ENCODE results near the gene SP1.
"Not testable (repeated sequence)": the region's sequence is repeated elsewhere in the genome, so short reads cannot be mapped to it uniquely, and the experiment has no call there.

The SP1 gene

GRCh38 chr12:53423597-53423996 lies 43.6 kb downstream of the SP1 start, which contains the start of gene AMHR2:
Gene AMHR2 (plus strand): TSS chr12:53423855. CDS start chr12:53423935, 80 bp downstream.
- Histone ChIP-seq H3K27me3 (ENCODE audit: control insufficient read depth in 5 of 5, insufficient read depth in 4 of 5, low read length in 5 of 5) (no peaks in the 10 kb centered on the region), H3K9ac (ENCODE audit: low read length in 5 of 5) (peak within 1 kb of the TSS in 1 of 5 donors; percentile 23), H3K27ac (ENCODE audit: low read depth, low read length) (no peak within 1 kb of the TSS), H3K9me3 (ENCODE audit: control insufficient read depth in 5 of 5, low read length in 5 of 5) (no peaks in the 10 kb centered on the region), H3K36me3 (ENCODE audit: control insufficient read depth in 5 of 5, insufficient read depth in 5 of 5, low read length in 5 of 5) (no peaks in the 10 kb centered on the region), H3K4me3 (ENCODE audit: low read depth in 1 of 5, low read length in 5 of 5) (no peak within 1 kb of the TSS), H3K4me1 (ENCODE audit: control insufficient read depth in 5 of 5, insufficient read depth in 5 of 5, low read length in 5 of 5) (peaks cover 0 to 7% (median 4%) of the 10 kb centered on the region in 5 donors)

- Histone ChIP-seq H3K9ac (ENCODE audit: low read length in 5 of 5) (peak overlapping the region in 1 of 5 donors; percentile 14), H3K27me3 (ENCODE audit: control insufficient read depth in 5 of 5, insufficient read depth in 4 of 5, low read length in 5 of 5) (no peaks in the 10 kb centered on the region), H3K36me3 (ENCODE audit: control insufficient read depth in 5 of 5, insufficient read depth in 5 of 5, low read length in 5 of 5) (no peaks in the 10 kb centered on the region), H3K9me3 (ENCODE audit: control insufficient read depth in 5 of 5, low read length in 5 of 5) (no peaks in the 10 kb centered on the region), H3K4me1 (ENCODE audit: control insufficient read depth in 5 of 5, insufficient read depth in 5 of 5, low read length in 5 of 5) (peaks cover 0 to 5% (median 4%) of the 10 kb centered on the region in 5 donors), H3K4me3 (ENCODE audit: low read depth in 1 of 5, low read length in 5 of 5) (no peak overlapping the region), H3K27ac (ENCODE audit: low read depth, low read length) (no peak overlapping the region)
Observed at GRCh38 chr12:53424626-53425514, 44.9 kb downstream of the SP1 start.

GRCh38 chr12:53425515-53426150 lies 45.7 kb downstream of the SP1 start:
- H3K4me3 ChIP-seq (ENCODE audit: low read depth in 1 of 5, low read length in 5 of 5) = no peak overlapping the region
- H3K4me1 ChIP-seq (ENCODE audit: control insufficient read depth in 5 of 5, insufficient read depth in 5 of 5, low read length in 5 of 5) = peaks cover 0 to 5% (median 4%) of the 10 kb centered on the region in 5 donors
- no peak overlapping the region for H3K27ac ChIP-seq (ENCODE audit: low read depth, low read length)
- H3K9ac ChIP-seq (ENCODE audit: low read length in 5 of 5) = no peak overlapping the region
- H3K27me3 ChIP-seq (ENCODE audit: control insufficient read depth in 5 of 5, insufficient read depth in 4 of 5, low read length in 5 of 5) = no peaks in the 10 kb centered on the region
- H3K36me3 ChIP-seq (ENCODE audit: control insufficient read depth in 5 of 5, insufficient read depth in 5 of 5, low read length in 5 of 5) = no peaks in the 10 kb centered on the region
- H3K9me3 ChIP-seq (ENCODE audit: control insufficient read depth in 5 of 5, low read length in 5 of 5) = no peaks in the 10 kb centered on the region

GRCh38 chr12:53427905-53428594 lies 48.1 kb downstream of the SP1 start:
- H3K27me3 ChIP-seq (ENCODE audit: control insufficient read depth in 5 of 5, insufficient read depth in 4 of 5, low read length in 5 of 5) = no peaks in the 10 kb centered on the region
- no peak overlapping the region for H3K27ac ChIP-seq (ENCODE audit: low read depth, low read length)
- no peaks in the 10 kb centered on the region for H3K4me1 ChIP-seq (ENCODE audit: control insufficient read depth in 5 of 5, insufficient read depth in 5 of 5, low read length in 5 of 5)

GRCh38 chr12:53428741-53429140 lies 48.8 kb downstream of the SP1 start:
- Histone ChIP-seq H3K36me3 (ENCODE audit: control insufficient read depth in 5 of 5, insufficient read depth in 5 of 5, low read length in 5 of 5) (no peaks in the 10 kb centered on the region), H3K27ac (ENCODE audit: low read depth, low read length) (no peak overlapping the region), H3K9ac (ENCODE audit: low read length in 5 of 5) (no peak overlapping the region), H3K27me3 (ENCODE audit: control insufficient read depth in 5 of 5, insufficient read depth in 4 of 5, low read length in 5 of 5) (no peaks in the 10 kb centered on the region), H3K4me3 (ENCODE audit: low read depth in 1 of 5, low read length in 5 of 5) (no peak overlapping the region), H3K9me3 (ENCODE audit: control insufficient read depth in 5 of 5, low read length in 5 of 5) (no peaks in the 10 kb centered on the region), H3K4me1 (ENCODE audit: control insufficient read depth in 5 of 5, insufficient read depth in 5 of 5, low read length in 5 of 5) (no peaks in the 10 kb centered on the region)

More at GRCh38 chr12:53427905-53428594, 48.1 kb downstream of the SP1 start:
- Histone ChIP-seq H3K4me3 (ENCODE audit: low read depth in 1 of 5, low read length in 5 of 5) (no peak overlapping the region), H3K36me3 (ENCODE audit: control insufficient read depth in 5 of 5, insufficient read depth in 5 of 5, low read length in 5 of 5) (no peaks in the 10 kb centered on the region), H3K9ac (ENCODE audit: low read length in 5 of 5) (no peak overlapping the region), H3K9me3 (ENCODE audit: control insufficient read depth in 5 of 5, low read length in 5 of 5) (no peaks in the 10 kb centered on the region)

GRCh38 chr12:53430116-53430515 lies 50.1 kb downstream of the SP1 start:
- H3K27me3 ChIP-seq (ENCODE audit: control insufficient read depth in 5 of 5, insufficient read depth in 4 of 5, low read length in 5 of 5) = no peaks in the 10 kb centered on the region
- H3K9ac ChIP-seq (ENCODE audit: low read length in 5 of 5) = no peak overlapping the region
- H3K9me3 ChIP-seq (ENCODE audit: control insufficient read depth in 5 of 5, low read length in 5 of 5) = no peaks in the 10 kb centered on the region
- no peaks in the 10 kb centered on the region for H3K4me1 ChIP-seq (ENCODE audit: control insufficient read depth in 5 of 5, insufficient read depth in 5 of 5, low read length in 5 of 5)
- H3K4me3 ChIP-seq (ENCODE audit: low read depth in 1 of 5, low read length in 5 of 5) = no peak overlapping the region
- H3K27ac ChIP-seq (ENCODE audit: low read depth, low read length) = no peak overlapping the region
- no peaks in the 10 kb centered on the region for H3K36me3 ChIP-seq (ENCODE audit: control insufficient read depth in 5 of 5, insufficient read depth in 5 of 5, low read length in 5 of 5)

GRCh38 chr12:53431187-53431586 lies 51.2 kb downstream of the SP1 start:
- Histone ChIP-seq H3K9me3 (ENCODE audit: control insufficient read depth in 5 of 5, low read length in 5 of 5) (no peaks in the 10 kb centered on the region), H3K4me1 (ENCODE audit: control insufficient read depth in 5 of 5, insufficient read depth in 5 of 5, low read length in 5 of 5) (no peaks in the 10 kb centered on the region), H3K27ac (ENCODE audit: low read depth, low read length) (no peak overlapping the region), H3K4me3 (ENCODE audit: low read depth in 1 of 5, low read length in 5 of 5) (no peak overlapping the region), H3K27me3 (ENCODE audit: control insufficient read depth in 5 of 5, insufficient read depth in 4 of 5, low read length in 5 of 5) (no peaks in the 10 kb centered on the region), H3K9ac (ENCODE audit: low read length in 5 of 5) (no peak overlapping the region), H3K36me3 (ENCODE audit: control insufficient read depth in 5 of 5, insufficient read depth in 5 of 5, low read length in 5 of 5) (no peaks in the 10 kb centered on the region)

GRCh38 chr12:53435326-53435725 lies 55.4 kb downstream of the SP1 start:
- H3K9me3 ChIP-seq (ENCODE audit: control insufficient read depth in 5 of 5, low read length in 5 of 5); H3K27ac ChIP-seq (ENCODE audit: low read depth, low read length); H3K4me1 ChIP-seq (ENCODE audit: control insufficient read depth in 5 of 5, insufficient read depth in 5 of 5, low read length in 5 of 5); H3K36me3 ChIP-seq (ENCODE audit: control insufficient read depth in 5 of 5, insufficient read depth in 5 of 5, low read length in 5 of 5); H3K27me3 ChIP-seq (ENCODE audit: control insufficient read depth in 5 of 5, insufficient read depth in 4 of 5, low read length in 5 of 5); H3K9ac ChIP-seq (ENCODE audit: low read length in 5 of 5); H3K4me3 ChIP-seq (ENCODE audit: low read depth in 1 of 5, low read length in 5 of 5): not testable (repeated sequence)

- not testable (repeated sequence) for H3K9me3 ChIP-seq (ENCODE audit: control insufficient read depth in 5 of 5, low read length in 5 of 5); H3K4me3 ChIP-seq (ENCODE audit: low read depth in 1 of 5, low read length in 5 of 5); H3K27me3 ChIP-seq (ENCODE audit: control insufficient read depth in 5 of 5, insufficient read depth in 4 of 5, low read length in 5 of 5); H3K9ac ChIP-seq (ENCODE audit: low read length in 5 of 5); H3K36me3 ChIP-seq (ENCODE audit: control insufficient read depth in 5 of 5, insufficient read depth in 5 of 5, low read length in 5 of 5); H3K27ac ChIP-seq (ENCODE audit: low read depth, low read length)
- peaks cover 4 to 24% (median 20%) of the 10 kb centered on the region in 5 donors for H3K4me1 ChIP-seq (ENCODE audit: control insufficient read depth in 5 of 5, insufficient read depth in 5 of 5, low read length in 5 of 5)
Observed at GRCh38 chr12:53439582-53439981, 59.6 kb downstream of the SP1 start.

All from subcutaneous abdominal adipose tissue (tissue), 5 donors.